OCI-LY3 (cell line): ENCODE measurements around the gene MRPS31.

ENCODE experiments used
- CTCF ChIP-seq: fragments of 200-600, 300-600 bp; sonication (generic); IDR thresholded peaks from 2 replicates; pipeline ENCODE4 v1.5.1; 2014; ENCODE audit warnings: antibody characterized with exemption, low read length, low read depth
- EZH2phosphoT487 ChIP-seq: fragments of 200-600 bp; shearing (Covaris generic); IDR thresholded peaks from 2 replicates; pipeline ENCODE4 v1.6.1; 2018; ENCODE audit warnings: antibody characterized with exemption, mixed run types, low read depth

GRCh38 chr13:40792284-40793051 is 21.5 kb upstream of the MRPS31 start:
- no peak for TF ChIP-seq CTCF
- TF ChIP-seq EZH2phosphoT487: no peak
